GM18511 (cell line): ENCODE data around the gene PRX.

Source experiments
- ATAC-seq: cut with Tn5 transposase; IDR thresholded peaks from one replicate; pipeline ENCODE4 v1.9.1; 2021; ENCODE audit warnings: mild to moderate bottlenecking, moderate library complexity; ENCODE audit not compliant: unreplicated experiment

The PRX gene

GRCh38 chr19:40366697-40367561, 46.2 kb downstream of the PRX start:
- ATAC-seq = no peak

- ATAC-seq = no peak
Measured at GRCh38 chr19:40365613-40366401, 47.4 kb downstream of the PRX start.

- no peak for ATAC-seq
Measured at GRCh38 chr19:40365010-40365409, 48.2 kb downstream of the PRX start.

GRCh38 chr19:40363069-40363468, 50.1 kb downstream of the PRX start:
- ATAC-seq = no peak

- ATAC-seq = no peak
Measured at GRCh38 chr19:40362160-40362559, 51.0 kb downstream of the PRX start.

- no peak for ATAC-seq
Measured at GRCh38 chr19:40360708-40361241, 52.4 kb downstream of the PRX start.

- ATAC-seq = no peak
Measured at GRCh38 chr19:40360020-40360707, 53.0 kb downstream of the PRX start.

- no peak for ATAC-seq
Measured at GRCh38 chr19:40358773-40359172, 54.4 kb downstream of the PRX start.

- no peak for ATAC-seq
Measured at GRCh38 chr19:40357640-40358039, 55.5 kb downstream of the PRX start.

- no peak for ATAC-seq
Measured at GRCh38 chr19:40356681-40357595, 56.2 kb downstream of the PRX start.

- no peak for ATAC-seq
Measured at GRCh38 chr19:40355975-40356680, 57.0 kb downstream of the PRX start.

GRCh38 chr19:40348961-40349507, 64.1 kb downstream of the PRX start:
- no peak for ATAC-seq

- ATAC-seq = peak; percentile 97
Measured at GRCh38 chr19:40348125-40348913, 64.9 kb downstream of the PRX start, which contains the start of the genes C19orf47 and PLD3. C19orf47 (minus strand) TSS chr19:40348397; CDS start chr19:40341857, 6,540 bp downstream. PLD3 (plus strand) TSS chr19:40348695; CDS start chr19:40366484, 17,789 bp downstream.

- ATAC-seq = no peak
Measured at GRCh38 chr19:40344422-40344821, 68.8 kb downstream of the PRX start.
